Stomach (tissue), 4 donors: ENCODE data around the gene TOMM5.

ENCODE experiments used
- CTCF ChIP-seq, 7 experiments: fragments of 450-650 bp in 4 of 7; fragments of 200-600 bp in 3 of 7; sonication (generic) in 3 of 7; IDR thresholded peaks; one replicate each; pipeline ENCODE4 v1.5.1; 2016 to 2019; ENCODE audit warnings: antibody characterized with exemption in 7 of 7, control low read depth in 2 of 7, mild to moderate bottlenecking in 1 of 7
- EP300 ChIP-seq: sonication (generic); formaldehyde crosslinking; IDR thresholded peaks from one replicate; pipeline ENCODE4 v1.6.1; 2017; ENCODE audit warnings: antibody characterized with exemption
- POLR2AphosphoS5 ChIP-seq, 3 donors: sonication (generic); formaldehyde crosslinking; IDR thresholded peaks; one replicate each; pipeline ENCODE4 v1.6.1; 2016; ENCODE audit warnings: antibody characterized with exemption in 3 of 3

DNA sequence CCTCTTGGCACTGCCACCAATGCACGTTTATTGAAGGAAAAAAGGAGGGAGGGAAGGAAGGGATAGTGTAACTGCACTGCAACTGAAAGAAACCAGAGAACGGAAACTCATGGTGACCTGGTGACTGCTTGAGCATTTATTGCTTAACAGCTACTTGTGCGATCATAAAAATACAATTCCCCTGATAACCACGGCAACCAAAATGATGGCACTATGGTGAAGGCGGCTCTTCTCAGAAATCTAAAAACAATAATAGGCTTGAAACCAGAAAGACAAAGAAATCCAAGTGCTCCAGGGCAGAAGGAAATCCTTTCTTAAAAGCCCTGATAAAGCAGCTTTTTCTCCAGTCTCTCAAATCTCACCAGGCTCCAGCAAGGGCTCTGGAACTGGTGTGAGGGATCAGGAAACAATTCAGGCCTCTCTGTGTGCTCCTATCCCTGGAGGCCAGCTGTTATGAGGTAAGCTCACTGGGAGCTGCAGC, 18.1 kb downstream of the TOMM5 start:
- TF ChIP-seq CTCF (IDR thresholded peaks at IDR 0.05) (no peak), POLR2AphosphoS5 (IDR thresholded peaks at IDR 0.05) (no peak), EP300 (no peak)
